A673 (cell line): ENCODE measurements around the gene AKAP6. TPM values are rescaled to one million over a fixed set of nuclear protein-coding genes. Genes with fewer than 3 reads are reported as not detected.

Experiments used
- BruUV-seq: library from RNA; stranded (reverse); fragments of 400-500 nt; replicated peaks from 2 replicates; lab custom pipeline; 2021; lab: Mats Ljungman, UMichigan
- CTCF ChIA-PET: fragments of 300-600 bp; sonication (Branson Sonifier 250); formaldehyde crosslinking; loops from one replicate; lab custom pipeline; 2022; ENCODE audit warnings: antibody characterized with exemption; lab: Charles Lee
- POLR2A ChIA-PET: fragments of 300-600 bp; sonication (Branson Sonifier 250); formaldehyde crosslinking; loops from one replicate; lab custom pipeline; 2022; ENCODE audit warnings: antibody characterized with exemption; ENCODE audit not compliant: low non-redundant PET; lab: Charles Lee
- DNase-seq: peaks from one replicate; pipeline ENCODE4 v3.0.0-alpha.2; 2015; ENCODE audit warnings: low spot score
- H3K27ac ChIP-seq: fragments of 200-600 bp; sonication (generic); 2 replicates; pipeline ENCODE4 v1.5.1; 2016; ENCODE audit warnings: mixed run types, low read depth, mild to moderate bottlenecking, mixed read lengths, antibody characterized with exemption, low read length; ENCODE audit not compliant: poor library complexity, severe bottlenecking
- H3K27me3 ChIP-seq: fragments of 200-600 bp; sonication (generic); replicated peaks from 2 replicates; pipeline ENCODE4 v1.6.1; 2017; ENCODE audit warnings: mixed run types, low read depth, mild to moderate bottlenecking, mixed read lengths, antibody characterized with exemption, low read length; ENCODE audit not compliant: insufficient read depth, poor library complexity
- H3K36me3 ChIP-seq: fragments of 200-600 bp; sonication (generic); 2 replicates; pipeline ENCODE4 v1.6.1; 2016; ENCODE audit warnings: mixed run types, mild to moderate bottlenecking, mixed read lengths, antibody characterized with exemption, low read length; ENCODE audit not compliant: insufficient read depth, poor library complexity, severe bottlenecking
- H3K4me1 ChIP-seq: fragments of 200-600 bp; sonication (generic); 2 replicates; pipeline ENCODE4 v1.6.1; 2017; ENCODE audit warnings: mixed run types, mild to moderate bottlenecking, mixed read lengths, antibody characterized with exemption, low read length; ENCODE audit not compliant: insufficient read depth, poor library complexity, severe bottlenecking
- H3K4me3 ChIP-seq: fragments of 200-600 bp; sonication (generic); 2 replicates; pipeline ENCODE4 v1.5.1; 2016; ENCODE audit warnings: low read depth, mixed run types, mild to moderate bottlenecking, mixed read lengths, low read length; ENCODE audit not compliant: poor library complexity, severe bottlenecking
- H3K9me3 ChIP-seq: fragments of 200-600 bp; sonication (generic); 2 replicates; pipeline ENCODE4 v1.6.1; 2016; ENCODE audit warnings: mixed run types, low read depth, mild to moderate bottlenecking, mixed read lengths, antibody characterized with exemption, low read length; ENCODE audit not compliant: poor library complexity, severe bottlenecking
- CTCF ChIP-seq: fragments of 300-800, 200-600 bp; sonication (generic); conservative IDR thresholded peaks from 2 replicates; pipeline ENCODE4 v1.5.1; 2017; ENCODE audit warnings: low read depth, mild to moderate bottlenecking, antibody characterized with exemption, low read length, moderate library complexity, mixed read lengths
- EZH2 ChIP-seq: fragments of 200-600 bp; sonication (generic); IDR thresholded peaks from 2 replicates; pipeline ENCODE4 v1.6.1; 2017; ENCODE audit warnings: borderline replicate concordance, low read depth, mild to moderate bottlenecking, mixed read lengths, antibody characterized with exemption, low read length; ENCODE audit not compliant: poor library complexity, severe bottlenecking
- intact Hi-C: fragments of 100-400 bp; cut with micrococcal nuclease; formaldehyde crosslinking; loops from one replicate; pipeline ENCODE4 v1.10.0; 2022; ENCODE audit not compliant: unreplicated experiment
- total RNA-seq: library from RNA; stranded (reverse); gene quantifications from 2 replicates; pipeline ENCODE4 v1.2.3, GENCODE V29; 2021

Gene AKAP6
- total RNA-seq, 1 experiment from 2014 or later: 0.73 TPM

GRCh38 chr14:32706721-32707519 lies 377.8 kb downstream of the AKAP6 start:
- POLR2A ChIA-PET: interaction anchor here (0.6 kb wide), 1 partner anchor 11 kb away, joined by 7 read pairs; no protein-coding TSS in a partner anchor
- H3K4me1 ChIP-seq: peaks cover 45% of the 10 kb centered on the region
- H3K4me3 ChIP-seq: no peak overlapping the region
- BruUV-seq: no TSS peak
- CTCF ChIA-PET: no interaction called here
- TF ChIP-seq EZH2 (no peak), CTCF (no peak)
- no peaks in the 10 kb centered on the region for H3K27me3 ChIP-seq
- no peaks in the 10 kb centered on the region for H3K9me3 ChIP-seq
- intact Hi-C loops: no loop called here
- H3K27ac ChIP-seq: no peak overlapping the region
- no peaks in the 10 kb centered on the region for H3K36me3 ChIP-seq
- no peak for DNase-seq

DNA sequence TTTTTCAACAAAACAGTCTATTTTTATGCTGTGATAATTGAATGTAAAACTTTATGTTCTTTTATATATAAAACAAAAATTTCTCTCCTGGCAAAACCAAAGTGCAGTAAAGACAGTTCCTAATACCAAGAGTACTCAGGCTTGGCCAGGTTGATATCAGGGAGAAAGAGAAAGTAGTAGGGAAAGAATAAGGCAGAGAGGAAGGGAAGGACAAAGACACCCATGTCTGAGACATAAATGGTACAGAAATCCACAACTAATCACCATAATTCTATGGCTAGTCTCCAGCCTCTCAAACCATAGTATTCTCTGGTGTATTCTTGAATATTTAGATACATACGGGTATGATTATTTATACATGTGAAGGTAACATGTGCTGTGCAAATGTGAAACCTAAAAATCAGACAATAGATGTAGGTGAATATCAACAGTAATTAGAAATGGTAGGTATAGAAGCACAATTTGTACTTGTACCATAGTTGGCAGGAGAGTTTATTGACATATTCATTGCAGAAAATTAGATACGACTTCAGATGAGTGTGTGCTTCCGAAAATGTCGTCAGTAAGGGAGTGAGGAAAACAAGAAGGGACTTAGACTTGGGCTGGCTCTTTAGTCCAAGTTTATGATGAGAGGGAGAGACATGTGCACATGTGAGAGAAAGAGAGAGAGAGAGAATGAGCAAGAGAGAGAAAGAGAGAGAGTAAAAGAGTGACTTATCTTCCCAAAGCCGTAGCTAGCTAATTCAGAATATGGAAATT lies 378.8 kb downstream of the AKAP6 start:
- POLR2A ChIA-PET: no interaction called here
- no peak for DNase-seq
- Histone ChIP-seq H3K4me3 (no peak overlapping the region), H3K36me3 (no peaks in the 10 kb centered on the region), H3K9me3 (no peaks in the 10 kb centered on the region), H3K4me1 (peaks cover 38% of the 10 kb centered on the region), H3K27me3 (no peaks in the 10 kb centered on the region), H3K27ac (no peak overlapping the region)
- CTCF ChIA-PET: no interaction called here
- intact Hi-C loops: no loop called here
- TF ChIP-seq EZH2: no peak
- no peak for TF ChIP-seq CTCF
- BruUV-seq: no TSS peak

DNA sequence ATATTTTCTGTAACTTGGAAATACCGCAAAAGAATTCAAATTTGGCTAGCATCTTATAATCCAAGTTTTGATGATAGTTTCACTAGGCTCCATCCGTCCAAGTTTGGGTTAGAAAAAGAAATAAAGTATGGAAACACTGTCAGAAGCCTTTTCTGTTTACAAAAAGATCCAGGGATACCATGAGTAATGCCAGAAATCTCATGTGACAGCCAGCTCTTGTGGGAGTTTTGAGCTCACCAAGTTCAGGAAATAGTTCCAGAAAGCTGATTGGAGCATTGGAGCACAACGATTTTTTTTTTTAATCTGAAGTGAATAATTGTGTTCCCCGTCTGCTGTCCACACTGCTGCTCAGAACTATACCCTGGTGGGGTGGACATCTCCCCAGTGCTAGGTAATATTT lies 379.9 kb downstream of the AKAP6 start:
- Histone ChIP-seq H3K4me3 (no peak overlapping the region), H3K9me3 (no peaks in the 10 kb centered on the region), H3K4me1 (peaks cover 42% of the 10 kb centered on the region), H3K27me3 (no peaks in the 10 kb centered on the region), H3K27ac (no peak overlapping the region), H3K36me3 (no peaks in the 10 kb centered on the region)
- BruUV-seq: no TSS peak
- TF ChIP-seq EZH2 (no peak), CTCF (no peak)
- peak; percentile 64 for DNase-seq
- ChIA-PET POLR2A (no interaction called here), CTCF (interaction anchor here (0.6 kb wide), 1 partner anchor 1082 kb away, joined by 3 read pairs; no protein-coding TSS in a partner anchor)
- intact Hi-C loops: no loop called here
